Activated naive CD8-positive, alpha-beta T cell treated with anti-CD3 and anti-CD28 coated beads for 36 hours (primary cell): ENCODE data around the gene IL6. TPM values are rescaled to one million over a fixed set of nuclear protein-coding genes. Genes with fewer than 3 reads are reported as not detected.
"Not testable (repeated sequence)": the region's sequence is repeated elsewhere in the genome, so short reads cannot be mapped to it uniquely, and the experiment has no call there.

Source experiments
- DNase-seq: peaks from one replicate; pipeline ENCODE4 v3.0.0; 2021
- H3K27ac Mint-ChIP-seq: one replicate; pipeline ENCODE4 v1.8.0; 2022; ENCODE audit warnings: mild to moderate bottlenecking, moderate library complexity, mixed read lengths
- H3K27me3 Mint-ChIP-seq: one replicate; pipeline ENCODE4 v1.8.0; 2022; ENCODE audit warnings: mild to moderate bottlenecking, mixed read lengths
- H3K36me3 Mint-ChIP-seq: one replicate; pipeline ENCODE4 v1.8.0; 2021; ENCODE audit warnings: mild to moderate bottlenecking, mixed read lengths
- H3K4me1 Mint-ChIP-seq: one replicate; pipeline ENCODE4 v1.8.0; 2021; ENCODE audit warnings: mixed read lengths
- H3K4me3 Mint-ChIP-seq: one replicate; pipeline ENCODE4 v1.8.0; 2022; ENCODE audit warnings: mild to moderate bottlenecking, moderate library complexity, mixed read lengths
- H3K9me3 Mint-ChIP-seq: one replicate; pipeline ENCODE4 v1.8.0; 2022; ENCODE audit warnings: mixed read lengths
- total RNA-seq, 2 experiments: library from RNA; stranded (reverse); gene quantifications; one replicate each; pipeline ENCODE4 v1.2.3, GENCODE V29; 2021

Gene IL6
- under 1 TPM in 1 of 2 experiments, not detected in 1; 0.60 TPM for total RNA-seq

DNA sequence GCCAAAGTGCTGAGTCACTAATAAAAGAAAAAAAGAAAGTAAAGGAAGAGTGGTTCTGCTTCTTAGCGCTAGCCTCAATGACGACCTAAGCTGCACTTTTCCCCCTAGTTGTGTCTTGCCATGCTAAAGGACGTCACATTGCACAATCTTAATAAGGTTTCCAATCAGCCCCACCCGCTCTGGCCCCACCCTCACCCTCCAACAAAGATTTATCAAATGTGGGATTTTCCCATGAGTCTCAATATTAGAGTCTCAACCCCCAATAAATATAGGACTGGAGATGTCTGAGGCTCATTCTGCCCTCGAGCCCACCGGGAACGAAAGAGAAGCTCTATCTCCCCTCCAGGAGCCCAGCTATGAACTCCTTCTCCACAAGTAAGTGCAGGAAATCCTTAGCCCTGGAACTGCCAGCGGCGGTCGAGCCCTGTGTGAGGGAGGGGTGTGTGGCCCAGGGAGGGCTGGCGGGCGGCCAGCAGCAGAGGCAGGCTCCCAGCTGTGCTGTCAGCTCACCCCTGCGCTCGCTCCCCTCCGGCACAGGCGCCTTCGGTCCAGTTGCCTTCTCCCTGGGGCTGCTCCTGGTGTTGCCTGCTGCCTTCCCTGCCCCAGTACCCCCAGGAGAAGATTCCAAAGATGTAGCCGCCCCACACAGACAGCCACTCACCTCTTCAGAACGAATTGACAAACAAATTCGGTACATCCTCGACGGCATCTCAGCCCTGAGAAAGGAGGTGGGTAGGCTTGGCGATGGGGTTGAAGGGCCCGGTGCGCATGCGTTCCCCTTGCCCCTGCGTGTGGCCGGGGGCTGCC lies at the start of gene IL6:
IL6 (plus strand) TSS at position 294 of the 807 bp plus-strand sequence; CDS start at position 357, 63 bp downstream.
- H3K4me1 Mint-ChIP-seq, result peaks cover 36% of the 10 kb centered on the region
- H3K9me3 Mint-ChIP-seq, result no peaks in the 10 kb centered on the region
- H3K4me3 Mint-ChIP-seq, result peak within 1 kb of the TSS; percentile 55
- peak within 1 kb of the TSS; percentile 21 for H3K27ac Mint-ChIP-seq
- peak; percentile 23 for DNase-seq
- H3K36me3 Mint-ChIP-seq, result no peaks in the 10 kb centered on the region
- peaks cover 67% of the 10 kb centered on the region for H3K27me3 Mint-ChIP-seq

DNA sequence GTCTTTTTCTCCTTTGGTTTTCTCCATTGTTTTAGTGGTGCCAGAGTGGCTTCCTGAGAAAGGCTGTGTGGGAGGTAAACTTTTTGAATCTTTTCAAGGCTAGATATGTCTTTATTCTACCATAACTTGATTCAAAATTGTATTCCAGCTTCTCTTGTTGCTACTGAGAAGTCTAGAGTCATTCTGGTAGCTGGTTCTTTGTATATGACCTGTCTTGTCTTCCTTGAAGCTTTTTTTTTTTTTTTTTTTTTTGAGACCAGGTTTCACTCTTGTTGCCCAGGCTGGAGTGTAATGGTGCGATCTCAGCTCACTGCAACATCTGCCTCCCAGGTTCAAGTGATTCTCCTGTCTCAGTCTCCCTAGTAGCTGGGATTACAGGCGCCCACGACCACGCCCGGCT lies 49.7 kb upstream of the IL6 start:
- Mint-ChIP-seq H3K4me3 (peak overlapping the region; percentile 33), H3K9me3 (peaks cover 12% of the 10 kb centered on the region), H3K4me1 (peaks cover 72% of the 10 kb centered on the region), H3K27ac (peak overlapping the region; percentile 83), H3K36me3 (peaks cover 20% of the 10 kb centered on the region)
- H3K27me3 Mint-ChIP-seq, DNase-seq: not testable (repeated sequence)

- no peaks in the 10 kb centered on the region for H3K27me3 Mint-ChIP-seq
- H3K36me3 Mint-ChIP-seq, result peaks cover 20% of the 10 kb centered on the region
- peaks cover 12% of the 10 kb centered on the region for H3K9me3 Mint-ChIP-seq
- H3K27ac Mint-ChIP-seq, result peak overlapping the region; percentile 83
- no peak for DNase-seq
- H3K4me3 Mint-ChIP-seq, result peak overlapping the region; percentile 33
- H3K4me1 Mint-ChIP-seq, result peaks cover 68% of the 10 kb centered on the region
Measured at GRCh38 chr7:22677680-22678079, 49.3 kb upstream of the IL6 start.

DNA sequence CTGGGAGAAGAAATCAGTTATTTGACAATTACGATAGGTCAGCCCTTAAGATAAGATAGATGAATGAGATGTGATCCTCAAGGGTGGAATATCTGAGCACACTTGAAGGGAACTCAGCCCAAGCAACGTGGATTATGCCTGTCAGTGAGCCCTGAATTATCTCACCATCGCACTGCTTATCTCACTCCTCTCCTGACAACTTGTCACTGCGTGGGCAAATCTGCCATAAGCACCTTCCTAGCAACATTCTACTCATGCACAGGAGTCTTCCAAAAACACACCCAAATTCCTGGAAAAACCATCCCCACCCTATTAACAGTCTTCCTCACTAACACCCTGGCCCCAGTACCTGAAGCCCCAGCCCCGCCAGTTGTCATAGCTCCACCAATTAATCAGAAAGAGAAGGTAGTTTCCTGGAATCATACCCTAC lies 46.5 kb upstream of the IL6 start:
- DNase-seq, result no peak
- Mint-ChIP-seq H3K9me3 (peaks cover 3% of the 10 kb centered on the region), H3K27ac (peak overlapping the region; percentile 18), H3K27me3 (peaks cover 9% of the 10 kb centered on the region), H3K36me3 (peaks cover 8% of the 10 kb centered on the region), H3K4me1 (peaks cover 47% of the 10 kb centered on the region), H3K4me3 (no peak overlapping the region)

GRCh38 chr7:22681312-22681711 lies 45.7 kb upstream of the IL6 start:
- peak overlapping the region; percentile 18 for H3K27ac Mint-ChIP-seq
- DNase-seq, result no peak
- H3K36me3 Mint-ChIP-seq, result peaks cover 4% of the 10 kb centered on the region
- H3K4me3 Mint-ChIP-seq, result no peak overlapping the region
- peaks cover 3% of the 10 kb centered on the region for H3K9me3 Mint-ChIP-seq
- H3K27me3 Mint-ChIP-seq, result peaks cover 11% of the 10 kb centered on the region
- H3K4me1 Mint-ChIP-seq, result peaks cover 39% of the 10 kb centered on the region

- Mint-ChIP-seq H3K4me3 (no peak overlapping the region), H3K9me3 (peaks cover 3% of the 10 kb centered on the region), H3K27ac (no peak overlapping the region), H3K4me1 (peaks cover 32% of the 10 kb centered on the region), H3K27me3 (peaks cover 13% of the 10 kb centered on the region), H3K36me3 (peaks cover 3% of the 10 kb centered on the region)
- no peak for DNase-seq
Measured at GRCh38 chr7:22681852-22682657, 44.9 kb upstream of the IL6 start.

- H3K9me3 Mint-ChIP-seq, result no peaks in the 10 kb centered on the region
- no peak overlapping the region for H3K4me3 Mint-ChIP-seq
- no peaks in the 10 kb centered on the region for H3K36me3 Mint-ChIP-seq
- no peak for DNase-seq
- H3K27me3 Mint-ChIP-seq, result peaks cover 13% of the 10 kb centered on the region
- H3K27ac Mint-ChIP-seq, result no peak overlapping the region
- H3K4me1 Mint-ChIP-seq, result peaks cover 20% of the 10 kb centered on the region
Measured at GRCh38 chr7:22683379-22683778, 43.6 kb upstream of the IL6 start.

DNA sequence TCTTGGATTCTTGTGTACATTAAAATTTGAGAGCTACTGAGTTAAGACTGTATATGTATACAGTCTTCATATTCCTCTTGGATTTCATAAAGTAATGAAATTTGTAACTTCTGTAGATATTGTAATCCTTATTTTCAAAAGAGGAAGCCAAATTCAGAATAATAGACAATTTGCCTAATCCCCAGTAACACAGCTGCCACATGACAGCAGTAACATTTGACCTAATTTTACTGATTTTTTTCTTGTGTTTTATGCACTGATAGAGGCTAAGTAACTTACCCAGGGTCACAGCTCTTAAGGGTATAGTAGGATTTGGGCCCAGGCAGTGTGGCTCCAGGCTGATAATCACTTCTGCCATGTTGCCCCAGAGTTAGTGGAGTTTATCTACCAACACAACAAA lies 40.4 kb upstream of the IL6 start:
- Mint-ChIP-seq H3K27me3 (peaks cover 30% of the 10 kb centered on the region), H3K27ac (no peak overlapping the region), H3K4me3 (no peak overlapping the region), H3K9me3 (no peaks in the 10 kb centered on the region), H3K4me1 (no peaks in the 10 kb centered on the region), H3K36me3 (no peaks in the 10 kb centered on the region)
- DNase-seq, result no peak

GRCh38 chr7:22688084-22688483 lies 38.9 kb upstream of the IL6 start:
- no peak for DNase-seq
- H3K4me1 Mint-ChIP-seq, result no peaks in the 10 kb centered on the region
- no peaks in the 10 kb centered on the region for H3K36me3 Mint-ChIP-seq
- no peaks in the 10 kb centered on the region for H3K9me3 Mint-ChIP-seq
- H3K4me3 Mint-ChIP-seq, result no peak overlapping the region
- H3K27me3 Mint-ChIP-seq, result peaks cover 35% of the 10 kb centered on the region
- H3K27ac Mint-ChIP-seq, result no peak overlapping the region

DNA sequence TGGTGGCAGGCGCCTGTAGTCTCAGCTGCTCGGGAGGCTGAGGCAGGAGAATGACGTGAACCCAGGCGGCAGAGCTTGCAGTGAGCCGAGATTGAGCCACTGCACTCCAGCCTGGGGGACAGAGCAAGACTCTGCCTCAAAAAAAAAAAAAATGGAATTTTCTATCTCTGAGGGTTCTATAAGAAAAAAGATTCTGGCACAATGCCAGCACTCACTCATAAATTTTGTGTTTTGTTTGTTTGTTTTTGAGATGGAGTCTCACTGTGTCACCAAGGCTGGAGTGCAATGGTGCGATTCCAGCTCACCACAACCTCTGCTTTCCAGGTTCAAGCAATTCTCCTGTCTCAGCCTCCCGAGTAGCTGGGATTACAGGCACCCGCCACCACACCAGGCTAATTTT lies 38.1 kb upstream of the IL6 start:
- H3K9me3 Mint-ChIP-seq, H3K27ac Mint-ChIP-seq, H3K36me3 Mint-ChIP-seq, DNase-seq, H3K4me1 Mint-ChIP-seq, H3K4me3 Mint-ChIP-seq: not testable (repeated sequence)
- peaks cover 29% of the 10 kb centered on the region for H3K27me3 Mint-ChIP-seq

GRCh38 chr7:22694597-22695207 lies 32.3 kb upstream of the IL6 start:
- Mint-ChIP-seq H3K9me3 (peaks cover 5% of the 10 kb centered on the region), H3K27ac (no peak overlapping the region), H3K27me3 (peaks cover 22% of the 10 kb centered on the region), H3K4me1 (peaks cover 57% of the 10 kb centered on the region), H3K4me3 (no peak overlapping the region), H3K36me3 (peaks cover 2% of the 10 kb centered on the region)
- DNase-seq, result no peak

GRCh38 chr7:22695476-22696132 lies 31.4 kb upstream of the IL6 start:
- no peak overlapping the region for H3K4me3 Mint-ChIP-seq
- peaks cover 20% of the 10 kb centered on the region for H3K27me3 Mint-ChIP-seq
- peaks cover 63% of the 10 kb centered on the region for H3K4me1 Mint-ChIP-seq
- no peak for DNase-seq
- H3K9me3 Mint-ChIP-seq, result peaks cover 5% of the 10 kb centered on the region
- no peak overlapping the region for H3K27ac Mint-ChIP-seq
- peaks cover 2% of the 10 kb centered on the region for H3K36me3 Mint-ChIP-seq

- Mint-ChIP-seq H3K4me3 (no peak overlapping the region), H3K4me1 (peaks cover 65% of the 10 kb centered on the region), H3K27ac (peak overlapping the region; percentile 47), H3K36me3 (peaks cover 2% of the 10 kb centered on the region), H3K9me3 (peaks cover 5% of the 10 kb centered on the region), H3K27me3 (peaks cover 17% of the 10 kb centered on the region)
- DNase-seq, result no peak
Measured at GRCh38 chr7:22696541-22697228, 30.3 kb upstream of the IL6 start.

- peaks cover 17% of the 10 kb centered on the region for H3K27me3 Mint-ChIP-seq
- H3K9me3 Mint-ChIP-seq, result peaks cover 5% of the 10 kb centered on the region
- no peak overlapping the region for H3K4me3 Mint-ChIP-seq
- H3K27ac Mint-ChIP-seq, result no peak overlapping the region
- peaks cover 2% of the 10 kb centered on the region for H3K36me3 Mint-ChIP-seq
- DNase-seq, result no peak
- peaks cover 65% of the 10 kb centered on the region for H3K4me1 Mint-ChIP-seq
Measured at GRCh38 chr7:22697322-22697859, 29.6 kb upstream of the IL6 start.
